CD8-positive, alpha-beta memory T cell (primary cell): ENCODE measurements around the gene MRPS35. TPM values are rescaled to one million over a fixed set of nuclear protein-coding genes. Genes with fewer than 3 reads are reported as not detected.
A peak's percentile ranks its signal among the peaks of the same experiment; 100 is the strongest.
"Not testable (repeated sequence)": the region's sequence is repeated elsewhere in the genome, so short reads cannot be mapped to it uniquely, and the experiment has no call there.

Experiments
- CTCF ChIA-PET: fragments of 350-600 bp; sonication (Branson Sonifier 250); formaldehyde crosslinking; loops from one replicate; lab custom pipeline; 2021; ENCODE audit warnings: antibody characterized with exemption; lab: Charles Lee
- POLR2A ChIA-PET: fragments of 350-600 bp; sonication (Branson Sonifier 250); formaldehyde crosslinking; loops from one replicate; lab custom pipeline; 2021; ENCODE audit warnings: antibody characterized with exemption; lab: Charles Lee
- DNase-seq, 5 donors: peaks; one replicate each; pipeline versions ENCODE4 v3.0.0 to v3.0.0-alpha.2; 2020 to 2022; ENCODE audit warnings: mixed read lengths in 1 of 5
- H3K27ac ChIP-seq: one replicate; pipeline ENCODE4 v1.7.0; 2013; ENCODE audit warnings: low read depth, mild to moderate bottlenecking, low read length, moderate library complexity
- H3K27me3 ChIP-seq: 2 replicates; pipeline ENCODE4 v1.7.0; 2013; ENCODE audit warnings: low read length, mild to moderate bottlenecking; ENCODE audit not compliant: insufficient read depth, poor library complexity, severe bottlenecking
- H3K36me3 ChIP-seq: 2 replicates; pipeline ENCODE4 v1.7.0; 2013; ENCODE audit warnings: mild to moderate bottlenecking, low read length, moderate library complexity; ENCODE audit not compliant: insufficient read depth
- H3K4me1 ChIP-seq: 2 replicates; pipeline ENCODE4 v1.7.0; 2013; ENCODE audit warnings: mild to moderate bottlenecking, low read length, moderate library complexity; ENCODE audit not compliant: insufficient read depth
- H3K4me3 ChIP-seq: 2 replicates; pipeline ENCODE4 v1.7.0; 2013; ENCODE audit warnings: mild to moderate bottlenecking, low read length
- H3K9me3 ChIP-seq: 2 replicates; pipeline ENCODE4 v1.7.0; 2013; ENCODE audit warnings: mild to moderate bottlenecking, low read length
- H3K27ac Mint-ChIP-seq, 8 donors: one replicate each; pipeline ENCODE4 v1.8.0; 2020 to 2021; ENCODE audit warnings: mixed read lengths in 8 of 8, mild to moderate bottlenecking in 6 of 8, inconsistent platforms in 3 of 8, moderate library complexity in 3 of 8
- H3K27me3 Mint-ChIP-seq, 2 donors: one replicate each; pipeline ENCODE4 v1.8.0; 2020 to 2021; ENCODE audit warnings: mixed read lengths in 2 of 2, mild to moderate bottlenecking in 1 of 2, moderate library complexity in 1 of 2
- H3K36me3 Mint-ChIP-seq, 3 donors: one replicate each; pipeline ENCODE4 v1.8.0; 2020 to 2021; ENCODE audit warnings: mixed read lengths in 3 of 3, inconsistent platforms in 1 of 3, mild to moderate bottlenecking in 1 of 3
- H3K4me1 Mint-ChIP-seq, 3 donors: one replicate each; pipeline ENCODE4 v1.8.0; 2020 to 2021; ENCODE audit warnings: mixed read lengths in 3 of 3, inconsistent platforms in 1 of 3, mild to moderate bottlenecking in 1 of 3
- H3K4me3 Mint-ChIP-seq, 7 donors: one replicate each; pipeline ENCODE4 v1.8.0; 2020 to 2021; ENCODE audit warnings: mixed read lengths in 7 of 7, mild to moderate bottlenecking in 6 of 7, moderate library complexity in 4 of 7, inconsistent platforms in 2 of 7
- H3K9me3 Mint-ChIP-seq, 5 donors: one replicate each; pipeline ENCODE4 v1.8.0; 2020 to 2022; ENCODE audit warnings: mixed read lengths in 5 of 5, mild to moderate bottlenecking in 3 of 5, moderate library complexity in 2 of 5, inconsistent platforms in 1 of 5
- polyA plus RNA-seq: library from polyadenylated mRNA; unstranded; fragments of 300-500 nt; fragmentation: Illumina TruSeq; gene quantifications from one replicate; pipeline ENCODE4 v1.2.3, GENCODE V29; 2021
- total RNA-seq, 2 experiments: library from RNA; stranded (reverse); gene quantifications; one replicate each; pipeline ENCODE4 v1.2.3, GENCODE V29; 2021

MRPS35 gene
- total and polyA plus RNA-seq, 3 experiments from 2014 or later = 54.9 to 63.4 (median 59.1) TPM

- no peak overlapping the region for H3K27ac ChIP-seq
- H3K36me3 Mint-ChIP-seq = peaks cover 8 to 73% (median 21%) of the 10 kb centered on the region in 3 donors
- H3K27me3 Mint-ChIP-seq = no peaks in the 10 kb centered on the region
- H3K36me3 ChIP-seq = peaks cover 13% of the 10 kb centered on the region
- POLR2A ChIA-PET = no interaction called here
- H3K9me3 ChIP-seq = no peaks in the 10 kb centered on the region
- CTCF ChIA-PET = no interaction called here
- H3K4me1 Mint-ChIP-seq = peaks cover 0 to 14% (median 2%) of the 10 kb centered on the region in 3 donors
- no peak overlapping the region for H3K4me3 Mint-ChIP-seq
- no peaks in the 10 kb centered on the region for H3K4me1 ChIP-seq
- H3K9me3 Mint-ChIP-seq = no peaks in the 10 kb centered on the region
- H3K27me3 ChIP-seq = no peaks in the 10 kb centered on the region
- no peak overlapping the region for H3K27ac Mint-ChIP-seq
- H3K4me3 ChIP-seq = no peak overlapping the region
- no peak for DNase-seq
Observed at GRCh38 chr12:27743601-27744000, 33.0 kb downstream of the MRPS35 start.

- H3K27me3 ChIP-seq, H3K4me3 Mint-ChIP-seq, H3K4me1 ChIP-seq, H3K36me3 ChIP-seq, CTCF ChIA-PET, H3K9me3 Mint-ChIP-seq, H3K27ac ChIP-seq, DNase-seq, H3K4me3 ChIP-seq, H3K27me3 Mint-ChIP-seq, H3K9me3 ChIP-seq, POLR2A ChIA-PET, H3K27ac Mint-ChIP-seq: not testable (repeated sequence)
- Mint-ChIP-seq H3K36me3 (peaks cover 8 to 60% (median 21%) of the 10 kb centered on the region in 3 donors), H3K4me1 (peaks cover 0 to 14% (median 2%) of the 10 kb centered on the region in 3 donors)
Observed at GRCh38 chr12:27745734-27746133, 35.1 kb downstream of the MRPS35 start.

- Mint-ChIP-seq H3K4me1 (peaks cover 0 to 14% (median 2%) of the 10 kb centered on the region in 3 donors), H3K27me3 (no peaks in the 10 kb centered on the region), H3K27ac (peak overlapping the region in 1 of 8 donors; percentile 37), H3K4me3 (no peak overlapping the region), H3K36me3 (peaks cover 8 to 58% (median 20%) of the 10 kb centered on the region in 3 donors), H3K9me3 (no peaks in the 10 kb centered on the region)
- no peaks in the 10 kb centered on the region for H3K4me1 ChIP-seq
- ChIA-PET POLR2A (no interaction called here), CTCF (no interaction called here)
- no peak overlapping the region for H3K27ac ChIP-seq
- no peak for DNase-seq
- H3K9me3 ChIP-seq = no peaks in the 10 kb centered on the region
- no peaks in the 10 kb centered on the region for H3K27me3 ChIP-seq
- no peak overlapping the region for H3K4me3 ChIP-seq
- H3K36me3 ChIP-seq = no peaks in the 10 kb centered on the region
Observed at GRCh38 chr12:27747111-27747820, 36.6 kb downstream of the MRPS35 start.

GRCh38 chr12:27751386-27752047, 40.9 kb downstream of the MRPS35 start:
- Mint-ChIP-seq H3K4me1 (peaks cover 0 to 10% (median 0%) of the 10 kb centered on the region in 3 donors), H3K4me3 (no peak overlapping the region), H3K27me3 (no peaks in the 10 kb centered on the region), H3K36me3 (peaks cover 0 to 51% (median 17%) of the 10 kb centered on the region in 3 donors), H3K27ac (no peak overlapping the region), H3K9me3 (no peaks in the 10 kb centered on the region)
- ChIA-PET CTCF (no interaction called here), POLR2A (no interaction called here)
- no peak for DNase-seq
- Histone ChIP-seq H3K27ac (no peak overlapping the region), H3K4me1 (no peaks in the 10 kb centered on the region), H3K27me3 (no peaks in the 10 kb centered on the region), H3K9me3 (no peaks in the 10 kb centered on the region), H3K4me3 (no peak overlapping the region), H3K36me3 (no peaks in the 10 kb centered on the region)

GRCh38 chr12:27754795-27755194, 44.2 kb downstream of the MRPS35 start:
- Histone ChIP-seq H3K4me1 (no peaks in the 10 kb centered on the region), H3K4me3 (no peak overlapping the region), H3K9me3 (no peaks in the 10 kb centered on the region), H3K36me3 (no peaks in the 10 kb centered on the region), H3K27ac (no peak overlapping the region), H3K27me3 (no peaks in the 10 kb centered on the region)
- ChIA-PET POLR2A (no interaction called here), CTCF (interaction anchor here (1.0 to 1.2 kb wide), 2 partner anchors 14 to 50 kb away, joined by 3 to 4 read pairs; no protein-coding TSS in a partner anchor)
- DNase-seq = no peak
- H3K4me3 Mint-ChIP-seq = no peak overlapping the region
- H3K9me3 Mint-ChIP-seq = no peaks in the 10 kb centered on the region
- no peaks in the 10 kb centered on the region for H3K4me1 Mint-ChIP-seq
- H3K27me3 Mint-ChIP-seq = no peaks in the 10 kb centered on the region
- H3K36me3 Mint-ChIP-seq = peaks cover 0 to 42% (median 17%) of the 10 kb centered on the region in 3 donors
- peak overlapping the region in 4 of 8 donors; percentile 2 to 69 (median 34) for H3K27ac Mint-ChIP-seq

- Mint-ChIP-seq H3K4me1 (no peaks in the 10 kb centered on the region), H3K36me3 (peaks cover 0 to 37% (median 17%) of the 10 kb centered on the region in 3 donors), H3K4me3 (no peak overlapping the region), H3K27me3 (no peaks in the 10 kb centered on the region), H3K27ac (peak overlapping the region in 1 of 8 donors; percentile 54), H3K9me3 (no peaks in the 10 kb centered on the region)
- Histone ChIP-seq H3K27me3 (no peaks in the 10 kb centered on the region), H3K4me1 (no peaks in the 10 kb centered on the region), H3K4me3 (no peak overlapping the region), H3K9me3 (no peaks in the 10 kb centered on the region), H3K27ac (no peak overlapping the region), H3K36me3 (no peaks in the 10 kb centered on the region)
- CTCF ChIA-PET = no interaction called here
- DNase-seq = no peak
- POLR2A ChIA-PET = no interaction called here
Observed at GRCh38 chr12:27756670-27757195, 46.1 kb downstream of the MRPS35 start.

GRCh38 chr12:27762757-27763156, 52.1 kb downstream of the MRPS35 start:
- Mint-ChIP-seq H3K4me3 (no peak overlapping the region), H3K9me3 (no peaks in the 10 kb centered on the region), H3K36me3 (peaks cover 0 to 4% (median 3%) of the 10 kb centered on the region in 3 donors), H3K27ac (peak overlapping the region in 1 of 8 donors; percentile 1), H3K27me3 (no peaks in the 10 kb centered on the region), H3K4me1 (peaks cover 0 to 8% (median 0%) of the 10 kb centered on the region in 3 donors)
- ChIA-PET POLR2A (no interaction called here), CTCF (no interaction called here)
- Histone ChIP-seq H3K27ac (no peak overlapping the region), H3K4me3 (no peak overlapping the region), H3K36me3 (no peaks in the 10 kb centered on the region), H3K27me3 (no peaks in the 10 kb centered on the region), H3K4me1 (no peaks in the 10 kb centered on the region), H3K9me3 (no peaks in the 10 kb centered on the region)
- no peak for DNase-seq

GRCh38 chr12:27766587-27766986, 56.0 kb downstream of the MRPS35 start:
- no peaks in the 10 kb centered on the region for H3K27me3 ChIP-seq
- DNase-seq = no peak
- no peak overlapping the region for H3K27ac Mint-ChIP-seq
- no peaks in the 10 kb centered on the region for H3K36me3 ChIP-seq
- H3K4me1 Mint-ChIP-seq = peaks cover 0 to 8% (median 2%) of the 10 kb centered on the region in 3 donors
- ChIA-PET CTCF (no interaction called here), POLR2A (no interaction called here)
- no peaks in the 10 kb centered on the region for H3K9me3 ChIP-seq
- no peaks in the 10 kb centered on the region for H3K4me1 ChIP-seq
- peaks cover 0 to 4% (median 0%) of the 10 kb centered on the region in 3 donors for H3K36me3 Mint-ChIP-seq
- H3K4me3 Mint-ChIP-seq = no peak overlapping the region
- no peaks in the 10 kb centered on the region for H3K9me3 Mint-ChIP-seq
- no peak overlapping the region for H3K4me3 ChIP-seq
- no peaks in the 10 kb centered on the region for H3K27me3 Mint-ChIP-seq
- no peak overlapping the region for H3K27ac ChIP-seq
